K562 (cell line): ENCODE results near the gene OLFM4. TPM values are rescaled to one million over a fixed set of nuclear protein-coding genes. Genes with fewer than 3 reads are reported as not detected.

Experiments
- ATAC-seq: fragments of 200-7000 bp; cut with Tn5 transposase; 3 replicates; pipeline ENCODE4 v1.9.1; 2020; ENCODE audit warnings: moderate library complexity
- BruUV-seq: library from RNA; stranded (reverse); fragments of 400-500 nt; replicated peaks from 2 replicates; lab custom pipeline; 2021; lab: Mats Ljungman, UMichigan
- CTCF ChIA-PET: fragments of 300-600 bp; formaldehyde crosslinking; extraction: SDS; loops from one replicate; lab custom pipeline; 2021; ENCODE audit warnings: low intra/inter-chr PET ratio; lab: Yijun Ruan, JAX
- POLR2A ChIA-PET: fragments of 300-600, 350-650 bp; sonication (Branson Sonifier 250); formaldehyde crosslinking; extraction: SDS; loops from one replicate; lab custom pipeline; 2021; ENCODE audit warnings: antibody characterized with exemption, inconsistent platforms; lab: Yijun Ruan, JAX
- DNase-seq, 4 experiments: peaks; one replicate each; pipeline versions ENCODE4 v3.0.0 to v3.0.0-alpha.2; 2011 to 2018; ENCODE audit warnings: low spot score in 3 of 4, mixed read lengths in 3 of 4; ENCODE audit errors: extremely low read depth in 1 of 4
- FAIRE-seq: peaks from 2 replicates; lab custom pipeline; 2011; peaks lifted over from hg19 to GRCh38; lab: Jason Lieb, UNC
- H2AFZ ChIP-seq: 2 replicates; pipeline ENCODE4 v1.6.0; 2011; ENCODE audit warnings: low read depth, low read length, control low read depth, inconsistent platforms
- H3K27ac ChIP-seq: fragments of 200-600 bp; 3 replicates; pipeline ENCODE4 v1.8.0; 2011; ENCODE audit warnings: low read depth, mild to moderate bottlenecking, control low read depth, inconsistent platforms, low read length, moderate library complexity, mixed read lengths; ENCODE audit errors: extremely low read depth
- H3K27me3 ChIP-seq, 2 experiments: fragments of 300-600 bp in 1 of 2; 2 replicates in 1 of 2; 3 replicates in 1 of 2; pipeline versions ENCODE4 v1.6.0 to v1.8.0; 2011; ENCODE audit warnings: inconsistent platforms in 2 of 2, low read length in 2 of 2, mild to moderate bottlenecking in 1 of 2, mixed read lengths in 1 of 2, moderate library complexity in 1 of 2; ENCODE audit not compliant: control insufficient read depth in 2 of 2, insufficient read depth in 2 of 2
- H3K36me3 ChIP-seq: fragments of 300-600 bp; 3 replicates; pipeline ENCODE4 v1.8.0; 2011; ENCODE audit warnings: mild to moderate bottlenecking, low read length, inconsistent platforms; ENCODE audit not compliant: control insufficient read depth, insufficient read depth
- H3K4me1 ChIP-seq, 2 experiments: fragments of 200-600 bp in 1 of 2; replicated peaks in 1 of 2; 2 replicates in 1 of 2; 3 replicates in 1 of 2; pipeline versions ENCODE4 v1.5.1 to v1.8.0; 2011; ENCODE audit warnings: inconsistent platforms in 2 of 2, low read length in 2 of 2, mild to moderate bottlenecking in 1 of 2, mixed read lengths in 1 of 2, moderate library complexity in 1 of 2; ENCODE audit not compliant: control insufficient read depth in 2 of 2, insufficient read depth in 2 of 2
- H3K4me2 ChIP-seq: 2 replicates; pipeline ENCODE4 v1.6.1; 2011; ENCODE audit warnings: low read length, control low read depth, inconsistent platforms, mixed read lengths; ENCODE audit not compliant: insufficient read depth
- H3K4me3 ChIP-seq: fragments of 200-600 bp; sonication (generic), shearing (Covaris generic); 2 replicates; pipeline ENCODE4 v1.5.1; 2016; ENCODE audit warnings: control low read depth, inconsistent platforms
- H3K79me2 ChIP-seq: fragments of 200-600 bp; 3 replicates; pipeline ENCODE4 v1.8.0; 2011; ENCODE audit warnings: low read length, inconsistent platforms; ENCODE audit not compliant: control insufficient read depth, insufficient read depth
- H3K9ac ChIP-seq, 2 experiments: 2 replicates each; pipeline versions ENCODE4 v1.6.0 to v1.6.1; 2011; ENCODE audit warnings: low read depth in 2 of 2, low read length in 2 of 2, control low read depth in 1 of 2, inconsistent platforms in 1 of 2, mild to moderate bottlenecking in 1 of 2, mixed read lengths in 1 of 2; ENCODE audit not compliant: insufficient read depth in 1 of 2
- H3K9me1 ChIP-seq: one replicate; pipeline ENCODE4 v1.6.0; 2011; ENCODE audit warnings: inconsistent platforms, mild to moderate bottlenecking, low read length, moderate library complexity; ENCODE audit not compliant: control insufficient read depth, insufficient read depth
- H3K9me3 ChIP-seq: replicated peaks from 2 replicates; pipeline ENCODE4 v1.5.1; 2011; ENCODE audit warnings: low read depth, low read length, inconsistent platforms; ENCODE audit not compliant: control insufficient read depth, insufficient read depth
- H4K20me1 ChIP-seq: replicated peaks from 2 replicates; pipeline ENCODE4 v1.6.1; 2011; ENCODE audit warnings: low read length, inconsistent platforms, mixed read lengths; ENCODE audit not compliant: control insufficient read depth, insufficient read depth
- BCLAF1 ChIP-seq, 2 experiments: fragments of 450-650 bp in 1 of 2; IDR thresholded peaks; 2 replicates each; pipeline ENCODE4 v1.6.1; 2011 to 2017; ENCODE audit warnings: low read depth in 2 of 2, antibody characterized with exemption in 1 of 2, borderline replicate concordance in 1 of 2, low read length in 1 of 2, mild to moderate bottlenecking in 1 of 2, mixed read lengths in 1 of 2; ENCODE audit not compliant: control insufficient read depth in 1 of 2
- GTF2E2 ChIP-seq: fragments of 200-800 bp; sonication (Bioruptor generic); IDR thresholded peaks from 2 replicates; pipeline ENCODE4 v1.6.1; 2016; ENCODE audit warnings: missing genetic modification characterization, missing compliant biosample characterization
- HDAC8 ChIP-seq: fragments of 450-650 bp; IDR thresholded peaks from 2 replicates; pipeline ENCODE4 v1.6.1; 2016; ENCODE audit warnings: mild to moderate bottlenecking, missing genetic modification characterization, moderate library complexity, missing compliant biosample characterization
- HIVEP1 ChIP-seq: fragments of 250-450 bp; sonication (Bioruptor Pico); IDR thresholded peaks from 2 replicates; pipeline ENCODE4 v1.4.0; 2020; ENCODE audit warnings: mild to moderate bottlenecking
- MAX ChIP-seq: sonication (generic); formaldehyde crosslinking; IDR thresholded peaks from 2 replicates; pipeline ENCODE4 v1.9.0; 2022; ENCODE audit warnings: mild to moderate bottlenecking, missing genetic modification reagents
- RBM25 ChIP-seq: fragments of 200-400 bp; formaldehyde crosslinking; IDR thresholded peaks from 2 replicates; pipeline ENCODE4 v1.6.1; 2018; ENCODE audit warnings: low read length, low read depth, moderate library complexity; ENCODE audit not compliant: severe bottlenecking
- SNRNP70 ChIP-seq: fragments of 200-400 bp; formaldehyde crosslinking; optimal IDR thresholded peaks from 2 replicates; pipeline ENCODE3; 2017; ENCODE audit warnings: low read depth, low read length
- SRF ChIP-seq, 2 experiments: fragments of 250-450, 450-650 bp in 1 of 2; sonication (Bioruptor Pico) in 1 of 2; sonication (generic) in 1 of 2; formaldehyde crosslinking; IDR thresholded peaks; 2 replicates each; pipeline versions ENCODE4 v1.5.0 to v1.5.1; 2020 to 2022; ENCODE audit warnings: mild to moderate bottlenecking in 1 of 2, missing genetic modification reagents in 1 of 2
- STAT5A ChIP-seq: IDR thresholded peaks from 2 replicates; pipeline ENCODE4 v1.6.1; 2012; ENCODE audit warnings: low read length, inconsistent platforms, borderline replicate concordance
- ZC3H4 ChIP-seq: sonication (generic); formaldehyde crosslinking; IDR thresholded peaks from 2 replicates; pipeline ENCODE4 v1.9.0; 2021; ENCODE audit warnings: missing genetic modification reagents, borderline replicate concordance
- ZNF431 ChIP-seq: sonication (generic); formaldehyde crosslinking; IDR thresholded peaks from 2 replicates; pipeline ENCODE4 v1.8.0; 2022; ENCODE audit warnings: mild to moderate bottlenecking, missing genetic modification reagents
- ZNF589 ChIP-seq: fragments of 200-800 bp; sonication (Bioruptor generic); IDR thresholded peaks from 2 replicates; pipeline ENCODE4 v1.6.1; 2016; ENCODE audit warnings: low read depth, missing genetic modification characterization, missing compliant biosample characterization
- ZNF79 ChIP-seq: fragments of 250-450 bp; sonication (Bioruptor Pico); IDR thresholded peaks from 2 replicates; pipeline ENCODE4 v1.4.0; 2020; ENCODE audit warnings: low read depth, mild to moderate bottlenecking, moderate library complexity
- ZZZ3 ChIP-seq: fragments of 450-650 bp; IDR thresholded peaks from 2 replicates; pipeline ENCODE4 v1.6.1; 2016; ENCODE audit warnings: antibody characterized with exemption, mild to moderate bottlenecking, moderate library complexity
- WGBS: fragments of 100-300 bp; shearing (Covaris generic); methylation state at CpG from one replicate; pipeline ENCODE4 v1.1.6; 2016; ENCODE audit warnings: low coverage, mixed read lengths; ENCODE audit not compliant: insufficient coverage; ENCODE audit errors: missing lambda C conversion rate; 5-methylcytosine and 5-hydroxymethylcytosine counted together
- in situ Hi-C: fragments of 300-500 bp; cut with MboI; formaldehyde crosslinking; loops from 4 replicates; pipeline ENCODE4 v1.15.0; 2018; ENCODE audit warnings: inconsistent platforms, mixed read lengths
- intact Hi-C: fragments of 100-400 bp; cut with micrococcal nuclease; formaldehyde crosslinking; loops from 2 replicates; pipeline ENCODE4 v1.14.2; 2022
- polyA plus RNA-seq, 8 experiments: library from polyadenylated mRNA; depleted of rRNA in 4 of 8; stranded (reverse) in 5 of 8; unstranded in 3 of 8; fragments of >200 nt; fragmentation: Nextera tagmentation in 2 of 8; fragmentation: Illumina TruSeq in 1 of 8; extraction: Ambion mirVana in 2 of 8; extraction: Trizol in 1 of 8; gene quantifications; 2 replicates each; pipeline versions ENCODE4 v1.2.1 to v1.2.3, GENCODE V29; 2011 to 2014; ENCODE audit warnings: inconsistent platforms in 1 of 8, missing spikeins in 1 of 8
- total RNA-seq, 7 experiments: library from RNA; depleted of rRNA in 6 of 7; stranded (reverse); fragments of >200 nt in 6 of 7; fragmentation: Illumina TruSeq in 2 of 7; extraction: Trizol in 2 of 7; gene quantifications; 2 replicates each; pipeline versions ENCODE4 v1.2.1 to v1.2.3, GENCODE V29; 2011 to 2021; ENCODE audit warnings: low replicate concordance in 1 of 7
- TF ChIP-seq, protein P1 (sequence below): fragments of 250-450 bp; sonication (Bioruptor Pico); IDR thresholded peaks from 2 replicates; pipeline ENCODE4 v1.8.0; 2021; ENCODE audit warnings: borderline replicate concordance, mild to moderate bottlenecking, moderate library complexity; ENCODE audit not compliant: poor library complexity, severe bottlenecking

OLFM4 gene
- total and polyA plus RNA-seq, 9 of the 15 experiments (the other 6 are each of a cell fraction or from before 2014, with no cell fraction given), result not detected

GRCh38 chr13:53050151-53050550 is 21.5 kb downstream of the OLFM4 start:
- no peak overlapping the region for H3K27ac ChIP-seq
- ATAC-seq, result no peak
- H3K4me2 ChIP-seq, result no peak overlapping the region
- no peak for DNase-seq
- intact Hi-C loops, result no loop called here
- FAIRE-seq, result no peak
- no peak overlapping the region for H3K4me3 ChIP-seq
- WGBS, result 1% methylated on average over 7 of the region's 7 CpGs
- in situ Hi-C loops, result no loop called here
- ChIA-PET CTCF (no interaction called here), POLR2A (interaction anchor here (0.8 kb wide), 1 partner anchor 39 kb away, joined by 3 read pairs; no protein-coding TSS in a partner anchor)
- no peak overlapping the region for H2AFZ ChIP-seq
- BruUV-seq, result no TSS peak
- no peaks in the 10 kb centered on the region for H3K79me2 ChIP-seq
- H3K36me3 ChIP-seq, result no peaks in the 10 kb centered on the region
- TF ChIP-seq MAX (CRISPR knock-in tag) (no peak), HIVEP1 (no peak), BCLAF1 (IDR thresholded peaks at IDR 0.05; ENCODE audit: borderline replicate concordance in 1 of 2, control insufficient read depth in 1 of 2, low read depth in 2 of 2, low read length in 1 of 2) (no peak), ZZZ3 (no peak), ZNF589 (CRISPR knock-in tag) (no peak), ZC3H4 (CRISPR knock-in tag) (no peak), SRF (CRISPR knock-in tag; IDR thresholded peaks at IDR 0.05) (no peak), ZNF431 (no peak), RBM25 (no peak), GTF2E2 (no peak), STAT5A (no peak), ZNF79 (CRISPR knock-in tag) (no peak), HDAC8 (tag) (no peak), SNRNP70 (no peak)
- TF ChIP-seq, protein P1, sequence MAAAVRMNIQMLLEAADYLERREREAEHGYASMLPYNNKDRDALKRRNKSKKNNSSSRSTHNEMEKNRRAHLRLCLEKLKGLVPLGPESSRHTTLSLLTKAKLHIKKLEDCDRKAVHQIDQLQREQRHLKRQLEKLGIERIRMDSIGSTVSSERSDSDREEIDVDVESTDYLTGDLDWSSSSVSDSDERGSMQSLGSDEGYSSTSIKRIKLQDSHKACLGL (CRISPR knock-in tag), result no peak
- no peaks in the 10 kb centered on the region for H4K20me1 ChIP-seq
- no peak overlapping the region for H3K9ac ChIP-seq
- H3K27me3 ChIP-seq, result no peaks in the 10 kb centered on the region
- H3K9me3 ChIP-seq, result no peaks in the 10 kb centered on the region
- no peaks in the 10 kb centered on the region for H3K9me1 ChIP-seq
- no peaks in the 10 kb centered on the region for H3K4me1 ChIP-seq
